CD8-positive, alpha-beta memory T cell (primary cell): Measurements from ENCODE around the gene CLCN6. TPM values are rescaled to one million over a fixed set of nuclear protein-coding genes. Genes with fewer than 3 reads are reported as not detected.
A peak's percentile ranks its signal among the peaks of the same experiment; 100 is the strongest.
"Not testable (repeated sequence)": the region's sequence is repeated elsewhere in the genome, so short reads cannot be mapped to it uniquely, and the experiment has no call there.

Source experiments
- CTCF ChIA-PET: fragments of 350-600 bp; sonication (Branson Sonifier 250); formaldehyde crosslinking; loops from one replicate; lab custom pipeline; 2021; ENCODE audit warnings: antibody characterized with exemption; lab: Charles Lee
- POLR2A ChIA-PET: fragments of 350-600 bp; sonication (Branson Sonifier 250); formaldehyde crosslinking; loops from one replicate; lab custom pipeline; 2021; ENCODE audit warnings: antibody characterized with exemption; lab: Charles Lee
- DNase-seq, 5 donors: peaks; one replicate each; pipeline versions ENCODE4 v3.0.0 to v3.0.0-alpha.2; 2020 to 2022; ENCODE audit warnings: mixed read lengths in 1 of 5
- H3K27ac ChIP-seq: one replicate; pipeline ENCODE4 v1.7.0; 2013; ENCODE audit warnings: low read depth, mild to moderate bottlenecking, low read length, moderate library complexity
- H3K27me3 ChIP-seq: 2 replicates; pipeline ENCODE4 v1.7.0; 2013; ENCODE audit warnings: low read length, mild to moderate bottlenecking; ENCODE audit not compliant: insufficient read depth, poor library complexity, severe bottlenecking
- H3K36me3 ChIP-seq: 2 replicates; pipeline ENCODE4 v1.7.0; 2013; ENCODE audit warnings: mild to moderate bottlenecking, low read length, moderate library complexity; ENCODE audit not compliant: insufficient read depth
- H3K4me1 ChIP-seq: 2 replicates; pipeline ENCODE4 v1.7.0; 2013; ENCODE audit warnings: mild to moderate bottlenecking, low read length, moderate library complexity; ENCODE audit not compliant: insufficient read depth
- H3K4me3 ChIP-seq: 2 replicates; pipeline ENCODE4 v1.7.0; 2013; ENCODE audit warnings: mild to moderate bottlenecking, low read length
- H3K9me3 ChIP-seq: 2 replicates; pipeline ENCODE4 v1.7.0; 2013; ENCODE audit warnings: mild to moderate bottlenecking, low read length
- H3K27ac Mint-ChIP-seq, 8 donors: one replicate each; pipeline ENCODE4 v1.8.0; 2020 to 2021; ENCODE audit warnings: mixed read lengths in 8 of 8, mild to moderate bottlenecking in 6 of 8, inconsistent platforms in 3 of 8, moderate library complexity in 3 of 8
- H3K27me3 Mint-ChIP-seq, 2 donors: one replicate each; pipeline ENCODE4 v1.8.0; 2020 to 2021; ENCODE audit warnings: mixed read lengths in 2 of 2, mild to moderate bottlenecking in 1 of 2, moderate library complexity in 1 of 2
- H3K36me3 Mint-ChIP-seq, 3 donors: one replicate each; pipeline ENCODE4 v1.8.0; 2020 to 2021; ENCODE audit warnings: mixed read lengths in 3 of 3, inconsistent platforms in 1 of 3, mild to moderate bottlenecking in 1 of 3
- H3K4me1 Mint-ChIP-seq, 3 donors: one replicate each; pipeline ENCODE4 v1.8.0; 2020 to 2021; ENCODE audit warnings: mixed read lengths in 3 of 3, inconsistent platforms in 1 of 3, mild to moderate bottlenecking in 1 of 3
- H3K4me3 Mint-ChIP-seq, 7 donors: one replicate each; pipeline ENCODE4 v1.8.0; 2020 to 2021; ENCODE audit warnings: mixed read lengths in 7 of 7, mild to moderate bottlenecking in 6 of 7, moderate library complexity in 4 of 7, inconsistent platforms in 2 of 7
- H3K9me3 Mint-ChIP-seq, 5 donors: one replicate each; pipeline ENCODE4 v1.8.0; 2020 to 2022; ENCODE audit warnings: mixed read lengths in 5 of 5, mild to moderate bottlenecking in 3 of 5, moderate library complexity in 2 of 5, inconsistent platforms in 1 of 5
- polyA plus RNA-seq: library from polyadenylated mRNA; unstranded; fragments of 300-500 nt; fragmentation: Illumina TruSeq; gene quantifications from one replicate; pipeline ENCODE4 v1.2.3, GENCODE V29; 2021
- total RNA-seq, 2 experiments: library from RNA; stranded (reverse); gene quantifications; one replicate each; pipeline ENCODE4 v1.2.3, GENCODE V29; 2021

CLCN6 gene
- total and polyA plus RNA-seq, 3 experiments from 2014 or later: 1.7 to 9.3 (median 8.9) TPM

GRCh38 chr1:11800756-11801433, 5.1 kb upstream of the CLCN6 start:
- no peak for DNase-seq
- Mint-ChIP-seq H3K27me3 (no peaks in the 10 kb centered on the region), H3K4me1 (peaks cover 34 to 43% (median 35%) of the 10 kb centered on the region in 3 donors), H3K9me3 (no peaks in the 10 kb centered on the region), H3K27ac (peak overlapping the region in 1 of 8 donors; percentile 79), H3K36me3 (peaks cover 0 to 57% (median 2%) of the 10 kb centered on the region in 3 donors), H3K4me3 (peak overlapping the region in 1 of 7 donors; percentile 73)
- Histone ChIP-seq H3K27me3 (no peaks in the 10 kb centered on the region), H3K4me3 (no peak overlapping the region), H3K36me3 (peaks cover 16% of the 10 kb centered on the region), H3K9me3 (no peaks in the 10 kb centered on the region), H3K27ac (peak overlapping the region; percentile 95), H3K4me1 (peaks cover 35% of the 10 kb centered on the region)
- ChIA-PET POLR2A (no interaction called here), CTCF (no interaction called here)

DNA sequence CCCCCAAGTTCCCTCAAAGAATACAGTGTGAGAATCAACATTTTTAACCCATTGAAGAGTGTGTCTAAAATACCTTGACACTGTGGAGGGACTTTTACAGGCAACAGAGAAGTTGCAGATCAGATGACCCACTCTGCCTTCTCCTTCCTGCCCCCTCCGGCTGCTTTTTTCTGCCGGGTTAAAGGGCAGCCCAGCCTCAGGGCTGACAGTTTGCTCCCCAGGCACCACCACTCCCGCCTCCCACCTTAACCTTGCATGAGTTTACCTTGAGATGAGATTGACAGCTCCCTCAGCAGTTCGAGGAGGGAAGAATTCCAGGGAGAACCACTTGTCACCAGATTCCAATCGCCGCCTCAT, 3.4 kb upstream of the CLCN6 start:
- DNase-seq: no peak
- H3K27me3 Mint-ChIP-seq: no peaks in the 10 kb centered on the region
- H3K27me3 ChIP-seq: no peaks in the 10 kb centered on the region
- POLR2A ChIA-PET: interaction anchor here (0.8 to 1.6 kb wide), 2 partner anchors 83 to 139 kb away, joined by 3 to 7 read pairs; partner anchors contain the start of gene FBXO6
- H3K36me3 Mint-ChIP-seq: peaks cover 0 to 51% (median 0%) of the 10 kb centered on the region in 3 donors
- H3K4me1 ChIP-seq: peaks cover 49% of the 10 kb centered on the region
- peak overlapping the region; percentile 95 for H3K27ac ChIP-seq
- H3K27ac Mint-ChIP-seq: peak overlapping the region in 7 of 8 donors; percentile 55 to 96 (median 85)
- H3K4me3 ChIP-seq: peak overlapping the region; percentile 73
- H3K4me1 Mint-ChIP-seq: peaks cover 48 to 59% (median 52%) of the 10 kb centered on the region in 3 donors
- H3K9me3 Mint-ChIP-seq: no peaks in the 10 kb centered on the region
- CTCF ChIA-PET: interaction anchor here (0.6 to 1.3 kb wide), 3 partner anchors 14 to 139 kb away, joined by 3 read pairs; partner anchors contain the start of gene FBXO6
- no peaks in the 10 kb centered on the region for H3K9me3 ChIP-seq
- peaks cover 16% of the 10 kb centered on the region for H3K36me3 ChIP-seq
- peak overlapping the region; percentile 84 to 100 (median 94) for H3K4me3 Mint-ChIP-seq

DNA sequence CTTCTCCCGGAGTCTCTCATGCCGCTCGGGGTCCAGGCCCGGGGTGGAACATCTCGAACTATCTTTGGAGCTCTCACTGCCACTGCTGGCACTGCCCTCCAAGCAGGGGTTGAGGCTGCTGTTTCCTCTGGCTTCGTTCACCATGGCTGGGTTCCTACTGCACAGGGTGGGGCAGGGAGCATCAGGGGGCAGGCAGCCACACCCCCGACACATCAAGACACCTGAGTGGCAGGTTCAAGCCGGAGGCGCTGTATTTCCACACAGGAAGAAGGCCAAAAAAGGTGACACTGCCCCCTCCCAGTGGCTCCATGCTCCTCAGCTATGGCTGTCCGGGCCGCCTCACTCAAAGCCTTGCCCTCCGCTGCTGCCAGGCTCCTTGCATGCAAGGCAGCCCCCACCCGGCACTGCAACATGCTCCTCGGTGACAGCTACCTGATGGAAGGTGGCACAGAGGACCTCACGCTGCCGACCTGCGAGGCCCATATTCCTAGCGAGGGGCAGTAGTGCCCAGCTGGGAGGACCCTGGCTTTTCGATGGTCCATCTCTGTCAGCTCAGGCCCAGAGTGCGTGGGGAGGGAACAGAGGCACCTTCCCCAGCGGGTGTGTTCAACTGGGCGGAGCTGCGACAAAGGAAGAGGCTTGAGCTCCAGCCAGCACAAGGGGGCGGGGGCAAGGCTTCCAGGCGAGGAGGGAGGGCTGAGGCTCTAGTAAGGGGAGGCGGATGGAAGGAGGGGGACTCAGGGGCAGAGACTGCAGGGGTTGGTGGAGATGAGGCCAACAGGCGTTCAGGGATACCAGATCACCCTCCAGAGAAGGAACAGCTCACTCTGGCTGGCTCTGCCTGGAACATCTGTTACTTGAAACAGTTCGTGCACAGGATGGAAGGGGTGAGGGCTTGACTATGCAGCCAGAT, 2.8 kb upstream of the CLCN6 start:
- Mint-ChIP-seq H3K27ac (peak overlapping the region; percentile 82 to 96 (median 90)), H3K9me3 (no peaks in the 10 kb centered on the region), H3K4me1 (peaks cover 52 to 65% (median 58%) of the 10 kb centered on the region in 3 donors), H3K27me3 (no peaks in the 10 kb centered on the region), H3K4me3 (peak overlapping the region; percentile 84 to 100 (median 94)), H3K36me3 (peaks cover 0 to 49% (median 0%) of the 10 kb centered on the region in 3 donors)
- peaks cover 52% of the 10 kb centered on the region for H3K4me1 ChIP-seq
- no peaks in the 10 kb centered on the region for H3K27me3 ChIP-seq
- DNase-seq: peak; percentile 72 to 86 (median 74)
- H3K4me3 ChIP-seq: peak overlapping the region; percentile 73
- POLR2A ChIA-PET: interaction anchor here (0.8 to 1.6 kb wide), 4 partner anchors 14 to 139 kb away, joined by 3 to 8 read pairs (median 5); partner anchors contain the start of gene FBXO6
- peak overlapping the region; percentile 95 for H3K27ac ChIP-seq
- H3K9me3 ChIP-seq: no peaks in the 10 kb centered on the region
- H3K36me3 ChIP-seq: peaks cover 16% of the 10 kb centered on the region
- CTCF ChIA-PET: interaction anchor here (0.6 to 1.3 kb wide), 4 partner anchors 14 to 139 kb away, joined by 3 read pairs; partner anchors contain the start of gene FBXO6

DNA sequence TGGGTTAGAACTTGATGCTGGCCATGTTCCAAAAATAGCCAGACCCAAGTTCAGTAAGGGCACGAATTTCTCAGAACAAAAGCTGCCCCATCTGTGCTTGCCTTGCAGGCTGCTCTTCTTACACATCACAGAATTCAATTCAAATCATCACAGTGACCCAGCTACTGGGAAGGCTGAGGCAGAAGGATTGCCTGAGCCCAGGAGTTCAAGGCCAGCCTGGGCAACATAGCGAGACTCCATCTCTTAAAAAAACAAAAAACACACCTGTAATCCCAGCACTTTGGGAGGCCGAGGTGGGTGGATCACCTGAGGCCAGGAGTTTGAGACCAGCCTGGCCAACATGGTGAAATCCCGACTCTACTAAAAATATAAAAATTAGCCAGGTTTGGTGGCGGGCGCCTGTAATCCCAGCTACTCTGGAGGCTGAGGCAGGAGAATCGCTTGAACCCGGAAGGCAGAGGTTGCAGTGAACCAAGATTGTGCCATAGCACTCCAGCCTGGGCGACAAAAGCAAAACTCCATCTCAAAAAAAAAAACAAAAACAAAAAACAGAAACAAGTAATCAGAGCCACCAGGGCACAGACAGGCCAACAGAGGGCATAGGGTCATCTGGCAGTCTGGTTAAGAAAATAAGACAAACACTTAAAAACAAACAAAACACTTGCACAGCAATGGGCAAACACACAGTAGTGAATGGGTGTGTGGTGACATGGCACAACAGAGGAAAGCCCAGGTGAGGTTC, 1.9 kb upstream of the CLCN6 start:
- not testable (repeated sequence) for H3K27me3 Mint-ChIP-seq, H3K27me3 ChIP-seq, H3K9me3 Mint-ChIP-seq, H3K9me3 ChIP-seq, DNase-seq
- ChIA-PET CTCF (interaction anchor here (0.9 to 1.3 kb wide), 2 partner anchors 85 to 140 kb away, joined by 3 read pairs; partner anchors contain the start of gene FBXO6), POLR2A (interaction anchor here (1.4 to 1.6 kb wide), 3 partner anchors 15 to 104 kb away, joined by 3 to 8 read pairs (median 7); no protein-coding TSS in a partner anchor)
- H3K36me3 ChIP-seq: peaks cover 15% of the 10 kb centered on the region
- Mint-ChIP-seq H3K27ac (peak overlapping the region; percentile 90 to 100 (median 94)), H3K4me1 (peaks cover 53 to 72% (median 64%) of the 10 kb centered on the region in 3 donors), H3K4me3 (peak overlapping the region; percentile 94 to 100 (median 99)), H3K36me3 (peaks cover 0 to 50% (median 0%) of the 10 kb centered on the region in 3 donors)
- H3K4me3 ChIP-seq: peak overlapping the region; percentile 90
- peaks cover 52% of the 10 kb centered on the region for H3K4me1 ChIP-seq
- H3K27ac ChIP-seq: peak overlapping the region; percentile 95

GRCh38 chr1:11804666-11805421, 1.1 kb upstream of the CLCN6 start:
- H3K9me3 Mint-ChIP-seq: no peaks in the 10 kb centered on the region
- Histone ChIP-seq H3K4me1 (peaks cover 52% of the 10 kb centered on the region), H3K36me3 (peaks cover 10% of the 10 kb centered on the region), H3K27me3 (no peaks in the 10 kb centered on the region), H3K27ac (peak overlapping the region; percentile 95), H3K9me3 (no peaks in the 10 kb centered on the region), H3K4me3 (peak overlapping the region; percentile 90)
- H3K4me3 Mint-ChIP-seq: peak overlapping the region; percentile 94 to 100 (median 99)
- peak overlapping the region; percentile 77 to 100 (median 90) for H3K27ac Mint-ChIP-seq
- peaks cover 55 to 74% (median 67%) of the 10 kb centered on the region in 3 donors for H3K4me1 Mint-ChIP-seq
- H3K27me3 Mint-ChIP-seq: no peaks in the 10 kb centered on the region
- ChIA-PET CTCF (no interaction called here), POLR2A (no interaction called here)
- peak in 2 of 5 donors; percentile 11 to 17 for DNase-seq
- H3K36me3 Mint-ChIP-seq: peaks cover 0 to 50% (median 0%) of the 10 kb centered on the region in 3 donors

- H3K9me3 Mint-ChIP-seq: no peaks in the 10 kb centered on the region
- H3K27me3 Mint-ChIP-seq: no peaks in the 10 kb centered on the region
- Histone ChIP-seq H3K9me3 (no peaks in the 10 kb centered on the region), H3K27ac (peak overlapping the region; percentile 95), H3K4me3 (peak overlapping the region; percentile 90), H3K4me1 (peaks cover 52% of the 10 kb centered on the region), H3K36me3 (no peaks in the 10 kb centered on the region), H3K27me3 (no peaks in the 10 kb centered on the region)
- peak overlapping the region; percentile 94 to 100 (median 99) for H3K4me3 Mint-ChIP-seq
- H3K27ac Mint-ChIP-seq: peak overlapping the region; percentile 90 to 100 (median 98)
- peak in 1 of 5 donors; percentile 72 for DNase-seq
- ChIA-PET POLR2A (interaction anchor here (0.8 to 1.8 kb wide), 5 partner anchors 21 to 173 kb away, joined by 3 to 15 read pairs (median 4); partner anchors contain the start of gene AGTRAP), CTCF (interaction anchor here (0.8 to 1.7 kb wide), 5 partner anchors 32 to 163 kb away, joined by 3 to 6 read pairs (median 3); no protein-coding TSS in a partner anchor)
- H3K36me3 Mint-ChIP-seq: peaks cover 0 to 41% (median 1%) of the 10 kb centered on the region in 3 donors
- H3K4me1 Mint-ChIP-seq: peaks cover 55 to 70% (median 67%) of the 10 kb centered on the region in 3 donors
Measured at GRCh38 chr1:11806307-11806936, 431 bp downstream of the CLCN6 start.
